Ascending aorta (tissue), 2 donors: Measurements from ENCODE around the gene COPS8. TPM values are rescaled to one million over a fixed set of nuclear protein-coding genes. Genes with fewer than 3 reads are reported as not detected.

Experiments
- DNase-seq, 2 donors: peaks; one replicate each; pipeline ENCODE4 v3.0.0-alpha.2; 2019; ENCODE audit warnings: low spot score in 2 of 2
- H3K27ac ChIP-seq, 2 donors: fragments of 200-600 bp; sonication (generic); one replicate each; pipeline ENCODE4 v1.5.1; 2016 to 2017; ENCODE audit warnings: mild to moderate bottlenecking in 1 of 2
- H3K27me3 ChIP-seq: fragments of 200-600 bp; sonication (generic); one replicate; pipeline ENCODE4 v1.5.1; 2017
- H3K36me3 ChIP-seq, 2 donors: fragments of 200-600 bp; sonication (generic); one replicate each; pipeline ENCODE4 v1.5.1; 2016
- H3K4me1 ChIP-seq, 2 donors: fragments of 200-600 bp; sonication (generic); one replicate each; pipeline ENCODE4 v1.5.1; 2016 to 2017; ENCODE audit warnings: mild to moderate bottlenecking in 1 of 2
- H3K4me3 ChIP-seq, 2 donors: fragments of 200-600 bp; sonication (generic); one replicate each; pipeline ENCODE4 v1.5.1; 2016 to 2017; ENCODE audit warnings: mild to moderate bottlenecking in 1 of 2
- H3K9me3 ChIP-seq, 2 donors: fragments of 200-600 bp; sonication (generic); one replicate each; pipeline ENCODE4 v1.5.1; 2016
- intact Hi-C: fragments of 100-400 bp; cut with DNase I; formaldehyde crosslinking; loops from one replicate; pipeline ENCODE4 v1.15.1; 2023
- total RNA-seq: library from RNA; depleted of rRNA; stranded (reverse); fragments of >200 nt; gene quantifications from one replicate; pipeline ENCODE4 v1.1.0, GENCODE V29; 2016
- TF ChIP-seq, protein P1 (sequence below), 3 experiments: fragments of 200-600 bp in 2 of 3; fragments of 450-650 bp in 1 of 3; sonication (generic) in 2 of 3; IDR thresholded peaks; one replicate each; pipeline ENCODE4 v1.5.1; 2016 to 2019; ENCODE audit warnings: antibody characterized with exemption in 3 of 3, mild to moderate bottlenecking in 1 of 3, moderate library complexity in 1 of 3

Gene COPS8
- total RNA-seq, 1 donor from 2014 or later: 16.4 TPM

DNA sequence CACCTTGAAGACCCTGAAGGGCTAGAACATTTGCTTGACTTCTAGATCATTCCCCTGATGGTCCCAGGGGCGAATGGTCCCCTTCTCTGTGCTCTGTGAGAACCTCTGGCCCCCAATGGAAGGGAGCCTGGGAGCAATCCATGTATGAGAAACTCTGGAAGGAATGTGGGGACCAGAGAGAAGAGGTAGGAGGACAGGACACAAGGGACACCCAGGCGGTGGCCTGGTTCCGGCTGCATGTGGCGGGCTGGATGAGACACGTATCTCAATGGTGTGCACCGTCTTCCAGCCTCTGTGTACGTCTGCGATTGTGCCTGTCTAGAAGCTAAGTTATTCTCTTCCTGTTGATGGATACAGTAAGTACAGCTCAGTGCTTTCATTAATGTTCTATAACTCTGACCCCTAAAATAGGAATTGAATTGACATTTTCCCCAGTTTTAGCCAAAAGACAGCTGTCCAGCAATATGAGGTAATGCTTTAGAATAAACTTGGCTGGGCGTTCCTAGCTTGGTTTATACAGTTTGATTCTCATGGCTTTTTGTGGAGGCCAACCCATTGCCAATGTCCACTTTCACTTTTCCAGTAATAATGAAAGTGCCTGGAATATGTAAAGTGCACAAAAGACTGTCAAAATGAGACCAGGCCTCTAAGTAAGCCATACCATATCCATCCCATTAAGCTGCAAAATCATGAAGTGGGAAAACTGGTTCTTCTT, 30.1 kb upstream of the COPS8 start:
- DNase-seq: no peak
- intact Hi-C loops: no loop called here
- no peak overlapping the region for H3K4me3 ChIP-seq
- H3K27me3 ChIP-seq: no peaks in the 10 kb centered on the region
- peaks cover 0 to 16% of the 10 kb centered on the region in 2 donors for H3K4me1 ChIP-seq
- H3K9me3 ChIP-seq: no peaks in the 10 kb centered on the region
- H3K27ac ChIP-seq: peak overlapping the region; percentile 1 to 40
- H3K36me3 ChIP-seq: no peaks in the 10 kb centered on the region
- TF ChIP-seq, protein P1, sequence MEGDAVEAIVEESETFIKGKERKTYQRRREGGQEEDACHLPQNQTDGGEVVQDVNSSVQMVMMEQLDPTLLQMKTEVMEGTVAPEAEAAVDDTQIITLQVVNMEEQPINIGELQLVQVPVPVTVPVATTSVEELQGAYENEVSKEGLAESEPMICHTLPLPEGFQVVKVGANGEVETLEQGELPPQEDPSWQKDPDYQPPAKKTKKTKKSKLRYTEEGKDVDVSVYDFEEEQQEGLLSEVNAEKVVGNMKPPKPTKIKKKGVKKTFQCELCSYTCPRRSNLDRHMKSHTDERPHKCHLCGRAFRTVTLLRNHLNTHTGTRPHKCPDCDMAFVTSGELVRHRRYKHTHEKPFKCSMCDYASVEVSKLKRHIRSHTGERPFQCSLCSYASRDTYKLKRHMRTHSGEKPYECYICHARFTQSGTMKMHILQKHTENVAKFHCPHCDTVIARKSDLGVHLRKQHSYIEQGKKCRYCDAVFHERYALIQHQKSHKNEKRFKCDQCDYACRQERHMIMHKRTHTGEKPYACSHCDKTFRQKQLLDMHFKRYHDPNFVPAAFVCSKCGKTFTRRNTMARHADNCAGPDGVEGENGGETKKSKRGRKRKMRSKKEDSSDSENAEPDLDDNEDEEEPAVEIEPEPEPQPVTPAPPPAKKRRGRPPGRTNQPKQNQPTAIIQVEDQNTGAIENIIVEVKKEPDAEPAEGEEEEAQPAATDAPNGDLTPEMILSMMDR (IDR thresholded peaks at IDR 0.05): no peak

DNA sequence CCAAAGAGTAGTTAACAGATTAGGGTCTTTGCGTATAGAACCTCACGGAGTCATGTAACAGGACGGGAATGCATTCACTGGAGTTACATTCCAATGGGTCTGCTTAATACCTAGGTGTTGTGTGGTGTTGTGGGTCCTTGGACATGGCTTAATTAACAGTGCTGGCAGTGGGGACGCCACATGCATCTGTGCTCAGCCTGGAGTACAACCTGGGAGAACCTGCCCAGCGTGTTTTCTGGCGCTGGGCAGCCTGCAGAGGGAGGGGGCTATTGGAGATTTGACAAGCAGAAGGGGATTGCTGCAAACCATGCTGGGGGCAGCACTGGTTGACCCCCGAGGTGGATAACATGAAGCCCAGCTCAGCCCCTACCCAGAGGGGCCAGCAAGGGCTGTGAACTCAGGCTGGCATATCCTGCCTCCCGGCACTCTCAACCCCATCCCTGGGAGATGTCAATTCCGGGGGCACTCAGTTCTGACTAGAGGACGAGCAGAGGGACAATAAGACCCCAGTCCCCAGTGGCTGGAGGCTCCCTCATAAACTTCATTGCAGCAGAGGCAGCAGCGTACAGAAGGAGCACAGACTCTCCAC, 29.3 kb upstream of the COPS8 start:
- Histone ChIP-seq H3K36me3 (no peaks in the 10 kb centered on the region), H3K27ac (peak overlapping the region; percentile 1 to 40)
- intact Hi-C loops: no loop called here

DNA sequence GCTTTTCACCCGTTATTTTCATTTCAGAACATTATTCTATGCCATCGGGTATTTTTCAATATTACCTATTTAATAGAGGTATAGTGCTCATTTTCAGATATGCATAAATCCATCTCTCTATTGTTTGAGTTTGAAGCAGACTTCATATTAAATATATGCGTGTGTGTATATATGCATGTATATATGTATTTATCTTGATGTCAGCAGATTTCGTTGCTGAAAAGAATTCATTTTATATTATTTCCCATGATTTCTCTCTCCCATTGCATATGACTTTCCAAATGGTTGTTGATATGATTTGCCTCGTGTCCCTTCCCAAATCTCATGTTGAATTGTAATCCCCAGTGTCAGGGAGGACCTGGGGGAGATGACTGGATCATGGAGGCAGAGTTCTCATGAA, 28.6 kb upstream of the COPS8 start:
- TF ChIP-seq, protein P1 (IDR thresholded peaks at IDR 0.05): no peak
- H3K9me3 ChIP-seq: no peaks in the 10 kb centered on the region
- H3K4me1 ChIP-seq: peaks cover 0 to 16% of the 10 kb centered on the region in 2 donors
- H3K4me3 ChIP-seq: no peak overlapping the region
- DNase-seq: no peak
- H3K27ac ChIP-seq: no peak overlapping the region
- H3K36me3 ChIP-seq: no peaks in the 10 kb centered on the region
- no peaks in the 10 kb centered on the region for H3K27me3 ChIP-seq
- intact Hi-C loops: no loop called here

More for the DNA sequence above, 29.3 kb upstream of the COPS8 start:
- TF ChIP-seq, protein P1 (IDR thresholded peaks at IDR 0.05): no peak
- Histone ChIP-seq H3K4me3 (no peak overlapping the region), H3K4me1 (peaks cover 0 to 16% of the 10 kb centered on the region in 2 donors), H3K27me3 (no peaks in the 10 kb centered on the region), H3K9me3 (no peaks in the 10 kb centered on the region)
- no peak for DNase-seq

DNA sequence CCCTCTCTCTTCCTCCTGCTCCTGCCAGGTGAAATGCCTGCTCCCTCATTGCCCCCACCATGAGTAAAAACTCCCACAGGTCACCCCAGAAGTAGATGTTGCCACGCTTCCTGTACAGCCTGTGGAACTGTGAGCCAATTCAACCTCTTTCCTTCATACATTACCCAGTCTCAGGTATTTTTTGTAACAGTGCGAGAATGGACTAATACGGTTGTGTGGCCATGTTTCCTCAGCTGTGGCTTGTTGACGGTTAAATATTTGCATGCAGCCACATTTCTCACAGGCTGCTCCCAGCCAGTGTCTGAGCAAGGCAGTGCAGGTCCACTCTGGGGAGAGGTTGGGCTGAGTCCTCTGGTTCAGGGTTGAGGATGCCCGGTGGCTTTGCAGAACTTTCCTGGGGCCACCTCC, 27.8 kb upstream of the COPS8 start:
- no peaks in the 10 kb centered on the region for H3K27me3 ChIP-seq
- no peak overlapping the region for H3K27ac ChIP-seq
- H3K4me1 ChIP-seq: peaks cover 0 to 16% of the 10 kb centered on the region in 2 donors
- TF ChIP-seq, protein P1 (IDR thresholded peaks at IDR 0.05): no peak
- no peak for DNase-seq
- intact Hi-C loops: no loop called here
- no peak overlapping the region for H3K4me3 ChIP-seq
- no peaks in the 10 kb centered on the region for H3K36me3 ChIP-seq
- H3K9me3 ChIP-seq: no peaks in the 10 kb centered on the region

DNA sequence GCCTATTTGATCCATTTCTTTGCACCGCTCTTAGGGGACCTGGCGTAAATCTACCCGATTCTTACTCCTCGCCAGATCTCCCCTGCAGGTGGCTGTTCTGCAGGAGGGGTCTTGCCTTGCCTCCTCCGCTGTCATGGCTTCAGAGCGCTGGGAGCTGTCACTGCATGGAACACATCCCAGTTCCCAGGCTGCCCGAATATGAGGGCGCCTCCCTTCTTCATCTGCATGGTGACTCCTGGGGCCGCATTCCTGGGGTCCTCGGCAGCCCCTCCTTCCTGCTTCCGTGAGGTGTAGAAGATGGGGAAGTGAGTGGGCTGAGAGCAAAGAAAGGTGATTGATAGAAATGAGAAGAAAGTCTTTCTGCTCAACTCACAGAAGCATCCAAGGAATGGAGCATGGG, 27.3 kb upstream of the COPS8 start:
- Histone ChIP-seq H3K9me3 (no peaks in the 10 kb centered on the region), H3K4me1 (peaks cover 0 to 16% of the 10 kb centered on the region in 2 donors), H3K4me3 (no peak overlapping the region), H3K36me3 (no peaks in the 10 kb centered on the region), H3K27me3 (no peaks in the 10 kb centered on the region), H3K27ac (no peak overlapping the region)
- intact Hi-C loops: no loop called here
- TF ChIP-seq, protein P1 (IDR thresholded peaks at IDR 0.05): no peak
- no peak for DNase-seq
